Measurements from ENCODE around the gene KTN1.

- no peak for TF ChIP-seq CTCF (IDR thresholded peaks at IDR 0.05)
- TF ChIP-seq POLR2A (IDR thresholded peaks at IDR 0.05), result no peak
Observed at GRCh38 chr14:55705651-55706364, 125.8 kb downstream of the KTN1 start.
